Body of pancreas (tissue), 4 donors: ENCODE measurements around the gene MKKS.

Experiments
- POLR2A ChIP-seq, 3 donors: fragments of 450-650 bp; IDR thresholded peaks; one replicate each; pipeline ENCODE4 v1.6.1; 2016; ENCODE audit warnings: antibody characterized with exemption in 3 of 3, mild to moderate bottlenecking in 2 of 3
- TF ChIP-seq, protein P1 (sequence below), 7 experiments: fragments of 450-650 bp in 4 of 7; fragments of 200-600 bp in 3 of 7; sonication (generic) in 3 of 7; IDR thresholded peaks; one replicate each; pipeline ENCODE4 v1.5.1; 2016 to 2019; ENCODE audit warnings: antibody characterized with exemption in 7 of 7

DNA sequence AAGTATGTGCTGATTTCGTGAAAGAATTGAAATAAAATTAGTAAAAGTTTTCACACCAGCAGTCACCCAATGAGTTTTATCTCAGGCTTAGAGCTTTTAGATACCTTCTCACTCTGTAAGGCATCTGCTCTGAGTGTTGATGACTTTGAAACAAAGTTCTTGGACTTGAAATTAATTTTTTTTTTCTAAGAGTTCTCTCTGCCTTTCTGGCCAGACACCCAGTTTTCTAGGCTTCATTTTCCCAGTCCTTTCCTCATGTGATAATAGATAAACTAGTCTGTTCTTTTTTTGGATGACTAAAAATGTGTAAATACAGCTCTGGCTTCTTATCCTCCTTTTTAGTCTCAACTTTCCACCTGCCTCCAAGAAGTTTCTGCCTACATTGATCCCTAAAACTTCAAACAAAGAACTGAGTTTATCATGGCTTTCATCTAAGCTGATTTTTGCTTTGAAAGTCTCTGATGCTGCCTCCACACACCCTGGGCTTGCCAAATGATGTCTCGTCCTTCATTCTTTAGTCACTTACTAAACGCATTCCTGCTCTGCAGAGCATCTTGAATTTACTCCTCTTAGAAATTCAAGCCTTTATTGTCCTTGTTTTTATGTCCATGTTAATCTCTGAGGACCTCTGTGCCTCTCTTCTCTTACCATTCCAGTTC is 33.8 kb upstream of the MKKS start:
- TF ChIP-seq, protein P1, sequence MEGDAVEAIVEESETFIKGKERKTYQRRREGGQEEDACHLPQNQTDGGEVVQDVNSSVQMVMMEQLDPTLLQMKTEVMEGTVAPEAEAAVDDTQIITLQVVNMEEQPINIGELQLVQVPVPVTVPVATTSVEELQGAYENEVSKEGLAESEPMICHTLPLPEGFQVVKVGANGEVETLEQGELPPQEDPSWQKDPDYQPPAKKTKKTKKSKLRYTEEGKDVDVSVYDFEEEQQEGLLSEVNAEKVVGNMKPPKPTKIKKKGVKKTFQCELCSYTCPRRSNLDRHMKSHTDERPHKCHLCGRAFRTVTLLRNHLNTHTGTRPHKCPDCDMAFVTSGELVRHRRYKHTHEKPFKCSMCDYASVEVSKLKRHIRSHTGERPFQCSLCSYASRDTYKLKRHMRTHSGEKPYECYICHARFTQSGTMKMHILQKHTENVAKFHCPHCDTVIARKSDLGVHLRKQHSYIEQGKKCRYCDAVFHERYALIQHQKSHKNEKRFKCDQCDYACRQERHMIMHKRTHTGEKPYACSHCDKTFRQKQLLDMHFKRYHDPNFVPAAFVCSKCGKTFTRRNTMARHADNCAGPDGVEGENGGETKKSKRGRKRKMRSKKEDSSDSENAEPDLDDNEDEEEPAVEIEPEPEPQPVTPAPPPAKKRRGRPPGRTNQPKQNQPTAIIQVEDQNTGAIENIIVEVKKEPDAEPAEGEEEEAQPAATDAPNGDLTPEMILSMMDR (IDR thresholded peaks at IDR 0.05) = no peak
- TF ChIP-seq POLR2A (IDR thresholded peaks at IDR 0.05) = no peak
